Retinal pigment epithelial cell (primary cell): Measurements from ENCODE around the gene CDC42BPB.

Experiments
- DNase-seq: peaks from one replicate; pipeline ENCODE4 v3.0.0-alpha.2; 2010; ENCODE audit warnings: low read depth
- H3K4me3 ChIP-seq: 2 replicates; pipeline ENCODE4 v1.5.1; 2011; ENCODE audit warnings: mild to moderate bottlenecking, low read length, control low read depth, moderate library complexity
- CTCF ChIP-seq: conservative IDR thresholded peaks from 2 replicates; pipeline ENCODE4 v1.5.1; 2011; ENCODE audit warnings: low read depth, low read length, control low read depth, inconsistent platforms

CDC42BPB gene

GRCh38 chr14:103070263-103070885 lies 13.0 kb upstream of the CDC42BPB start:
- H3K4me3 ChIP-seq: no peak overlapping the region
- no peak for TF ChIP-seq CTCF
- no peak for DNase-seq

GRCh38 chr14:103068351-103069073 lies 11.2 kb upstream of the CDC42BPB start:
- no peak for TF ChIP-seq CTCF
- H3K4me3 ChIP-seq: no peak overlapping the region
- no peak for DNase-seq

- no peak for TF ChIP-seq CTCF
- H3K4me3 ChIP-seq: no peak overlapping the region
- no peak for DNase-seq
Measured at GRCh38 chr14:103067231-103067954, 10.0 kb upstream of the CDC42BPB start.

- no peak for TF ChIP-seq CTCF
- DNase-seq: no peak
- H3K4me3 ChIP-seq: no peak overlapping the region
Measured at GRCh38 chr14:103066399-103066798, 9.1 kb upstream of the CDC42BPB start.

GRCh38 chr14:103065861-103066260 lies 8.5 kb upstream of the CDC42BPB start:
- TF ChIP-seq CTCF: no peak
- DNase-seq: no peak
- no peak overlapping the region for H3K4me3 ChIP-seq

- no peak for TF ChIP-seq CTCF
- no peak for DNase-seq
- no peak overlapping the region for H3K4me3 ChIP-seq
Measured at GRCh38 chr14:103064978-103065377, 7.6 kb upstream of the CDC42BPB start.
